MM.1S (cell line): ENCODE results near the gene FGFBP3.

Experiments used
- DNase-seq: peaks from one replicate; pipeline ENCODE4 v3.0.0-alpha.2; 2015
- H2AFZ ChIP-seq: fragments of 300-600 bp; sonication (generic); 2 replicates; pipeline ENCODE4 v1.6.0; 2016; ENCODE audit warnings: antibody characterized with exemption, low read length
- H3F3A ChIP-seq: fragments of 300-600 bp; sonication (generic); 2 replicates; pipeline ENCODE4 v1.6.1; 2016; ENCODE audit warnings: mild to moderate bottlenecking, antibody characterized with exemption, low read length, moderate library complexity, mixed read lengths; ENCODE audit not compliant: insufficient read depth
- H3K27ac ChIP-seq: fragments of 300-600 bp; sonication (generic); 2 replicates; pipeline ENCODE4 v1.5.1; 2016; ENCODE audit warnings: mild to moderate bottlenecking, low read length
- H3K27me3 ChIP-seq: fragments of 300-600 bp; sonication (generic); replicated peaks from 2 replicates; pipeline ENCODE4 v1.6.0; 2016; ENCODE audit warnings: low read length; ENCODE audit not compliant: insufficient read depth
- H3K36me3 ChIP-seq: fragments of 300-600 bp; sonication (generic); replicated peaks from 2 replicates; pipeline ENCODE4 v1.6.1; 2016; ENCODE audit warnings: mild to moderate bottlenecking, low read length, mixed read lengths; ENCODE audit not compliant: insufficient read depth
- H3K4me1 ChIP-seq: fragments of 300-600 bp; sonication (generic); 2 replicates; pipeline ENCODE4 v1.6.1; 2016; ENCODE audit warnings: low read length, mixed read lengths
- H3K4me2 ChIP-seq: fragments of 300-600 bp; sonication (generic); 2 replicates; pipeline ENCODE4 v1.6.0; 2016; ENCODE audit warnings: low read depth, low read length
- H3K4me3 ChIP-seq: fragments of 300-600 bp; sonication (generic); 2 replicates; pipeline ENCODE4 v1.5.1; 2016; ENCODE audit warnings: low read length, mixed read lengths
- H3K79me2 ChIP-seq: fragments of 300-600 bp; sonication (generic); 2 replicates; pipeline ENCODE4 v1.6.1; 2016; ENCODE audit warnings: mixed run types, low read length, mixed read lengths
- H3K9ac ChIP-seq: fragments of 300-600 bp; sonication (generic); 2 replicates; pipeline ENCODE4 v1.6.1; 2016; ENCODE audit warnings: low read length, mixed read lengths
- H3K9me2 ChIP-seq: fragments of 300-600 bp; sonication (generic); replicated peaks from 2 replicates; pipeline ENCODE4 v1.6.1; 2016; ENCODE audit warnings: mild to moderate bottlenecking, low read length, mixed read lengths; ENCODE audit not compliant: insufficient read depth
- H3K9me3 ChIP-seq: fragments of 300-600 bp; sonication (generic); replicated peaks from 2 replicates; pipeline ENCODE4 v1.6.1; 2016; ENCODE audit warnings: mild to moderate bottlenecking, low read length, mixed read lengths; ENCODE audit not compliant: insufficient read depth
- H4K20me1 ChIP-seq: fragments of 300-600 bp; sonication (generic); 2 replicates; pipeline ENCODE4 v1.6.1; 2016; ENCODE audit warnings: mild to moderate bottlenecking, low read length, moderate library complexity, mixed read lengths; ENCODE audit not compliant: insufficient read depth
- CTCF ChIP-seq: fragments of 300-600 bp; sonication (generic); IDR thresholded peaks from 2 replicates; pipeline ENCODE4 v1.5.1; 2016; ENCODE audit warnings: antibody characterized with exemption, low read length, mixed read lengths
- EZH2 ChIP-seq: fragments of 300-600 bp; sonication (generic); optimal IDR thresholded peaks from 2 replicates; pipeline ENCODE3; 2017; ENCODE audit warnings: low read depth, mild to moderate bottlenecking, antibody characterized with exemption, low read length, mixed read lengths
- EZH2phosphoT487 ChIP-seq: fragments of 300-600 bp; sonication (generic); IDR thresholded peaks from 2 replicates; pipeline ENCODE4 v1.6.1; 2018; ENCODE audit warnings: antibody characterized with exemption, low read length

The FGFBP3 gene

GRCh38 chr10:91923371-91924211 is 14.3 kb upstream of the FGFBP3 start, which contains the start of gene BTAF1:
BTAF1 (plus strand) TSS chr10:91923770; CDS start chr10:91924077, 307 bp downstream.
- TF ChIP-seq CTCF (no peak), EZH2 (no peak), EZH2phosphoT487 (no peak)
- peaks cover 12% of the 10 kb centered on the region; the same call in 1 of the 2 replicates for H3F3A ChIP-seq
- H3K4me3 ChIP-seq, result peak within 1 kb of the TSS; percentile 89

GRCh38 chr10:91919651-91920050 is 10.4 kb upstream of the FGFBP3 start:
- H3K9ac ChIP-seq, result no peak overlapping the region
- H3K4me1 ChIP-seq, result no peaks in the 10 kb centered on the region
- no peaks in the 10 kb centered on the region for H3K9me2 ChIP-seq
- H3K27ac ChIP-seq, result no peak overlapping the region
- H3F3A ChIP-seq, result peaks cover 12% of the 10 kb centered on the region; the same call in 1 of the 2 replicates
- H4K20me1 ChIP-seq, result no peaks in the 10 kb centered on the region
- H3K9me3 ChIP-seq, result no peaks in the 10 kb centered on the region
- H3K4me2 ChIP-seq, result no peak overlapping the region
- H3K36me3 ChIP-seq, result no peaks in the 10 kb centered on the region
- no peak overlapping the region for H3K4me3 ChIP-seq
- no peak for TF ChIP-seq EZH2
- no peak for TF ChIP-seq CTCF
- no peak for TF ChIP-seq EZH2phosphoT487
- H2AFZ ChIP-seq, result no peak overlapping the region
- H3K79me2 ChIP-seq, result peaks cover 12% of the 10 kb centered on the region
- H3K27me3 ChIP-seq, result no peaks in the 10 kb centered on the region
- DNase-seq, result no peak

More at GRCh38 chr10:91923371-91924211, 14.3 kb upstream of the FGFBP3 start, which contains the start of gene BTAF1:
- H3K9me3 ChIP-seq, result no peaks in the 10 kb centered on the region
- peaks cover 10% of the 10 kb centered on the region for H4K20me1 ChIP-seq
- peaks cover 10% of the 10 kb centered on the region; the same call in 1 of the 2 replicates for H3K4me1 ChIP-seq
- H3K27me3 ChIP-seq, result no peaks in the 10 kb centered on the region
- no peaks in the 10 kb centered on the region for H3K9me2 ChIP-seq
- peak within 1 kb of the TSS; percentile 92 for H3K27ac ChIP-seq
- no peaks in the 10 kb centered on the region for H3K36me3 ChIP-seq
- H3K9ac ChIP-seq, result peak within 1 kb of the TSS; percentile 89
- peak; percentile 97 for DNase-seq
- peaks cover 52% of the 10 kb centered on the region for H3K79me2 ChIP-seq
- peak within 1 kb of the TSS; percentile 75 for H3K4me2 ChIP-seq
- H2AFZ ChIP-seq, result peak within 1 kb of the TSS; percentile 80

GRCh38 chr10:91910467-91910866 is 1.2 kb upstream of the FGFBP3 start:
- Histone ChIP-seq H3K4me1 (no peaks in the 10 kb centered on the region), H3K79me2 (no peaks in the 10 kb centered on the region), H2AFZ (no peak overlapping the region), H3K9me3 (no peaks in the 10 kb centered on the region), H3K4me2 (no peak overlapping the region), H3K27me3 (no peaks in the 10 kb centered on the region), H3K4me3 (no peak overlapping the region), H3K9me2 (no peaks in the 10 kb centered on the region), H4K20me1 (no peaks in the 10 kb centered on the region), H3K27ac (no peak overlapping the region), H3F3A (peaks cover 7% of the 10 kb centered on the region), H3K9ac (no peak overlapping the region), H3K36me3 (no peaks in the 10 kb centered on the region)
- TF ChIP-seq EZH2 (no peak), EZH2phosphoT487 (no peak), CTCF (no peak)
- no peak for DNase-seq
